Spinal cord (tissue), 10 donors: ENCODE measurements around the gene VTA1. TPM values are rescaled to one million over a fixed set of nuclear protein-coding genes. Genes with fewer than 3 reads are reported as not detected.
"Not testable (repeated sequence)": the region's sequence is repeated elsewhere in the genome, so short reads cannot be mapped to it uniquely, and the experiment has no call there.

Experiments used
- DNase-seq, 6 donors: peaks; one replicate each; pipeline versions ENCODE4 v3.0.0 to v3.0.0-alpha.2; 2013 to 2015; ENCODE audit warnings: low spot score in 6 of 6, low read depth in 4 of 6
- H3K27ac ChIP-seq: one replicate; pipeline ENCODE4 v1.5.1; 2013; ENCODE audit warnings: low read depth, low read length, control low read depth
- H3K27me3 ChIP-seq: one replicate; pipeline ENCODE4 v1.6.1; 2013; ENCODE audit warnings: low read length; ENCODE audit not compliant: control insufficient read depth, insufficient read depth
- H3K36me3 ChIP-seq: one replicate; pipeline ENCODE4 v1.6.1; 2013; ENCODE audit warnings: low read length; ENCODE audit not compliant: control insufficient read depth, insufficient read depth
- H3K4me1 ChIP-seq: one replicate; pipeline ENCODE4 v1.6.1; 2013; ENCODE audit warnings: low read length; ENCODE audit not compliant: control insufficient read depth, insufficient read depth
- H3K4me3 ChIP-seq: one replicate; pipeline ENCODE4 v1.5.1; 2013; ENCODE audit warnings: low read depth, low read length, control low read depth
- H3K9me3 ChIP-seq: one replicate; pipeline ENCODE4 v1.6.1; 2013; ENCODE audit warnings: low read length; ENCODE audit not compliant: control insufficient read depth, insufficient read depth
- WGBS: methylation state at CpG from one replicate; pipeline ENCODE4 v1.1.5; 2013; ENCODE audit warnings: missing lambda C conversion rate; ENCODE audit not compliant: insufficient coverage; 5-methylcytosine and 5-hydroxymethylcytosine counted together
- long read RNA-seq, 4 donors: transcript quantifications; one replicate each; lab custom pipeline, GENCODE V29; 2026
- polyA plus RNA-seq, 2 donors: library from polyadenylated mRNA; unstranded; fragments of 120-200 nt; gene quantifications; one replicate each; pipeline ENCODE4 v1.2.1, GENCODE V29; 2013; ENCODE audit not compliant: insufficient read length in 2 of 2
- total RNA-seq, 2 donors: library from RNA; depleted of rRNA in 1 of 2; stranded (reverse); fragments of 120-200 nt in 1 of 2; fragments of >200 nt in 1 of 2; gene quantifications; one replicate each; pipeline versions ENCODE4 v1.2.3 to v1.2.4, GENCODE V29; 2013 to 2014
- donor health status: healthy.

The VTA1 gene, protein sequence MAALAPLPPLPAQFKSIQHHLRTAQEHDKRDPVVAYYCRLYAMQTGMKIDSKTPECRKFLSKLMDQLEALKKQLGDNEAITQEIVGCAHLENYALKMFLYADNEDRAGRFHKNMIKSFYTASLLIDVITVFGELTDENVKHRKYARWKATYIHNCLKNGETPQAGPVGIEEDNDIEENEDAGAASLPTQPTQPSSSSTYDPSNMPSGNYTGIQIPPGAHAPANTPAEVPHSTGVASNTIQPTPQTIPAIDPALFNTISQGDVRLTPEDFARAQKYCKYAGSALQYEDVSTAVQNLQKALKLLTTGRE
- total RNA-seq (10 to 100 TPM; 59.8 to 91.3 TPM), polyA plus RNA-seq (100 to 1,000 TPM in 1 of 2 donors, 10 to 100 TPM in 1; 85.5 to 102 TPM)
- long read RNA-seq, donor 1, full-length matches to known transcripts = 31 of 41 reads
- long read RNA-seq, donor 1, partial matches to known transcripts = 10 of 41 reads
- long read RNA-seq, donor 1, other reads (novel, unspliced or antisense) = 0 of 41 reads
- long read RNA-seq, donor 2, full-length matches to known transcripts = 22 of 43 reads
- long read RNA-seq, donor 2, partial matches to known transcripts = 21 of 43 reads
- long read RNA-seq, donor 2, other reads (novel, unspliced or antisense) = 0 of 43 reads
- long read RNA-seq, donor 3, full-length matches to known transcripts = 12 of 42 reads
- long read RNA-seq, donor 3, partial matches to known transcripts = 30 of 42 reads
- long read RNA-seq, donor 3, other reads (novel, unspliced or antisense) = 0 of 42 reads
- long read RNA-seq, donor 4, full-length matches to known transcripts = 33 of 69 reads
- long read RNA-seq, donor 4, partial matches to known transcripts = 36 of 69 reads
- long read RNA-seq, donor 4, other reads (novel, unspliced or antisense) = 0 of 69 reads

DNA sequence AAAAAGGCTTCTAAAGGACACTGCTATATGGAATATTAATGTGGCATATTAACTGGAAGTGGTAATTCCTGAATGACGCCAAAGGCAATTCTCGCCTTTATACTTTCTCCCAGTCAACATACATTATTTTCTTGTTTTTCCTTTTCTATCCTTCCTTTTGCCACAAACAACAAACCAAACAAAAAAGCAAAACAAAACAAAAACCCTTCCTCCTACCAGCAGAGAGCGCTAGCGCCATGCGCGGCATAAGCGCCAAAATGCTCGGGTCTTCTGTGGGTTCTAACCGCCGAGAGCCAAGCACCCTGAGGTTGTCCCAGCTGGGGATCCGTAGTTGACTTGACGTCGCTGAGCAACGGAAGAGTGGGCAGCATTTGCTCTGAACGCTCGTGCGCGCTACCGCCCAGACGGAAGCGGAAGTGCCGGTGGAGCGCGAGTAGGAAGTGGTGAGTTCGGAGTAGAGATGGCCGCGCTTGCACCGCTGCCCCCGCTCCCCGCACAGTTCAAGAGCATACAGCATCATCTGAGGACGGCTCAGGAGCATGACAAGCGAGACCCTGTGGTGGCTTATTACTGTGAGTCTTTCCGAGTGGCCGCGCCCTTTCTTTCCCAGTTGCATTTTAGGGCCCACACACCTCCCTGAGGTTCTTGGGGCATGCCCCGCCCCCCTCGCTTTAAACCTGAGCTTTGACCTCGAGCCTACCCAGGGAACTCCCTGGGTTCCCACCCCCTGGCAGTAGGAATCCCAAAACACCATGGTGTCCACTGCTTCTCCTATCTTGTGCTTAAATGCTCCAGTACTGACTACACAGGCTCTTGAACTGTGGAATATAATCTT lies at the start of gene VTA1, which contains the start of gene NMBR:
VTA1 (plus strand) TSS at position 436 of the 835 bp plus-strand sequence; CDS start at position 461, 25 bp downstream.
NMBR (minus strand) TSS at position 295 of the 835 bp plus-strand sequence. CDS start 58,464 bp downstream, outside the sequence.
- Histone ChIP-seq H3K4me3 (peak within 1 kb of the TSS; percentile 79), H3K9me3 (no peaks in the 10 kb centered on the region), H3K36me3 (no peaks in the 10 kb centered on the region), H3K27me3 (no peaks in the 10 kb centered on the region), H3K4me1 (no peaks in the 10 kb centered on the region), H3K27ac (peak within 1 kb of the TSS; percentile 31)
- DNase-seq = peak; percentile 98 to 100 (median 99)
- WGBS = under 1% methylated on average over 36 of the region's 38 CpGs

GRCh38 chr6:142104820-142105219 lies 42.2 kb upstream of the VTA1 start:
- H3K27me3 ChIP-seq, H3K9me3 ChIP-seq, DNase-seq, H3K36me3 ChIP-seq, H3K27ac ChIP-seq, H3K4me1 ChIP-seq, H3K4me3 ChIP-seq: not testable (repeated sequence)
- WGBS = 100% methylated on average over 3 of the region's 5 CpGs

DNA sequence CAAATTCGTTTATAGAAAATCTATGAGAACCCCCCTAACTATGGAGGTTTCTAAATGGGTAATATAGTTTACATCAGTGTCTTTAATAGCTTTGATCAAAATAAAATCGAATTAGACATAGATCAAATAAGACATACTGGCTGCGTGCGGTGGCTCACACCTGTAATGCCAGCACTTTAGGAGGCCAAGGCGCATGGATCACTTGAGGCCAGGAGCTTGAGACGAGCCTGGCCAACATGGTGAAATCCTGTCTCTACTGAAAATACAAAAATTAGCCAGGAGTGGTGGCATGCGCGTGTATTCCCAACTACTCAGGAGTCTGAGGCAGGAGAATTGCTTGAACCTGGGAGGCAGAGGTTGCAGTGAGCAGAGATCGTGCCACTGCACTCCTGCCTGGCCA lies 36.2 kb upstream of the VTA1 start:
- whole genome bisulfite sequencing = 100% methylated on average over 6 of the region's 9 CpGs
- not testable (repeated sequence) for DNase-seq, H3K4me1 ChIP-seq, H3K9me3 ChIP-seq, H3K36me3 ChIP-seq, H3K27ac ChIP-seq, H3K4me3 ChIP-seq, H3K27me3 ChIP-seq

GRCh38 chr6:142112451-142113061 lies 34.5 kb upstream of the VTA1 start:
- H3K27me3 ChIP-seq = no peaks in the 10 kb centered on the region
- no peaks in the 10 kb centered on the region for H3K9me3 ChIP-seq
- WGBS = no CpG with 5 or more reads among the region's 4 CpGs
- peak; percentile 43 to 95 (median 71) for DNase-seq
- H3K27ac ChIP-seq = no peak overlapping the region
- no peak overlapping the region for H3K4me3 ChIP-seq
- no peaks in the 10 kb centered on the region for H3K4me1 ChIP-seq
- no peaks in the 10 kb centered on the region for H3K36me3 ChIP-seq

DNA sequence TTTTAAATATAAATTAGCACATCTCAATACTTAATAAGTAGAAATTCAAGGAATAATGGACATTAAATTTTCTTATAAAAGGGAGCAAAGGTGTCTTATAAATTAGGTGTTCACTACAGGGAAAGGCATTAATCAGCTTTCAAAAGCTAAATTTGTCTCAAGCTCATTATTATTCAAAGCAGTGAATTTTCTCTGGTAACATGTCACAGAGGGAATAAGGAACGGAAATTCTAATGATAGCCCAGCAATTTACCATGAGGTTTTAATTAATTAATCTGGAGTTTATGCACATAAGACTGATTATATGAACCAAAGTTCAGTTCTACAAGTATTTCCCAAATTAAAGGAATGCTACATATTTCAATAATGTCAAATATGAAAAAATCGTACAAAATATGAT lies 29.7 kb upstream of the VTA1 start:
- DNase-seq = peak in 1 of 6 donors; percentile 9
- H3K36me3 ChIP-seq = no peaks in the 10 kb centered on the region
- no peaks in the 10 kb centered on the region for H3K27me3 ChIP-seq
- no peaks in the 10 kb centered on the region for H3K4me1 ChIP-seq
- no peaks in the 10 kb centered on the region for H3K9me3 ChIP-seq
- H3K4me3 ChIP-seq = no peak overlapping the region
- no peak overlapping the region for H3K27ac ChIP-seq
- WGBS = no CpG with 5 or more reads among the region's 2 CpGs

DNA sequence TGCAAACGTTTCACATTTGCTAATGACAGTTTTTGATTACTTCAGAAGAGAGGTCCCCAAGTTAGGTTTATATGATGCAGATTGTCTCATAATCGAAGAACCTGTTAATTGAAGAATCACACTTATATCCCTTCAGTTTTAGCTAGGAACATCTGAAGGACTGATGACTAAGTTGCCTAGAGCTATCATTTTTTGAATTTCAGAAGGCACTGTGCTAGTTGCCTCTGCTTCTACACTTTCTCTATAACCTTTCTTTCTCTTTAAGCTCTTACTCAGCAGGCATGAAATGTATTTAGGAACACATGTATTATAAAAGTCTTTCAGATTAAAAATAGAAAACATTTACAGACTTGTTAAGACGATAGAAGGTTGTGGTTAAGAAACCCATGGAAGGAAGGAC lies 28.7 kb upstream of the VTA1 start:
- no peak overlapping the region for H3K4me3 ChIP-seq
- WGBS = no CpG with 5 or more reads among the region's 3 CpGs
- DNase-seq = no peak
- H3K27ac ChIP-seq = no peak overlapping the region
- H3K9me3 ChIP-seq = no peaks in the 10 kb centered on the region
- H3K27me3 ChIP-seq = no peaks in the 10 kb centered on the region
- H3K4me1 ChIP-seq = no peaks in the 10 kb centered on the region
- no peaks in the 10 kb centered on the region for H3K36me3 ChIP-seq

GRCh38 chr6:142118925-142119324 lies 28.1 kb upstream of the VTA1 start:
- Histone ChIP-seq H3K36me3 (no peaks in the 10 kb centered on the region), H3K4me1 (no peaks in the 10 kb centered on the region), H3K4me3 (no peak overlapping the region), H3K9me3 (no peaks in the 10 kb centered on the region), H3K27me3 (no peaks in the 10 kb centered on the region), H3K27ac (no peak overlapping the region)
- 100% methylated on average over 1 of the region's 2 CpGs for WGBS
- no peak for DNase-seq

GRCh38 chr6:142121342-142121741 lies 25.7 kb upstream of the VTA1 start:
- Histone ChIP-seq H3K36me3 (no peaks in the 10 kb centered on the region), H3K4me3 (no peak overlapping the region), H3K9me3 (no peaks in the 10 kb centered on the region), H3K27me3 (no peaks in the 10 kb centered on the region), H3K27ac (no peak overlapping the region), H3K4me1 (no peaks in the 10 kb centered on the region)
- 80% methylated on average over 2 of the region's 3 CpGs for WGBS
- DNase-seq = no peak

GRCh38 chr6:142130814-142131213 lies 16.2 kb upstream of the VTA1 start:
- DNase-seq = no peak
- no CpG with 5 or more reads among the region's 1 CpG for WGBS
- Histone ChIP-seq H3K4me1 (no peaks in the 10 kb centered on the region), H3K27me3 (no peaks in the 10 kb centered on the region), H3K36me3 (no peaks in the 10 kb centered on the region), H3K9me3 (no peaks in the 10 kb centered on the region), H3K4me3 (no peak overlapping the region), H3K27ac (no peak overlapping the region)
